ENCODE results near the gene EME2.

- no peak for TF ChIP-seq EZH2 (IDR thresholded peaks at IDR 0.05; ENCODE audit: borderline replicate concordance, insufficient read depth, low read depth, low read length, poor library complexity, severe bottlenecking)
- TF ChIP-seq, protein P1, sequence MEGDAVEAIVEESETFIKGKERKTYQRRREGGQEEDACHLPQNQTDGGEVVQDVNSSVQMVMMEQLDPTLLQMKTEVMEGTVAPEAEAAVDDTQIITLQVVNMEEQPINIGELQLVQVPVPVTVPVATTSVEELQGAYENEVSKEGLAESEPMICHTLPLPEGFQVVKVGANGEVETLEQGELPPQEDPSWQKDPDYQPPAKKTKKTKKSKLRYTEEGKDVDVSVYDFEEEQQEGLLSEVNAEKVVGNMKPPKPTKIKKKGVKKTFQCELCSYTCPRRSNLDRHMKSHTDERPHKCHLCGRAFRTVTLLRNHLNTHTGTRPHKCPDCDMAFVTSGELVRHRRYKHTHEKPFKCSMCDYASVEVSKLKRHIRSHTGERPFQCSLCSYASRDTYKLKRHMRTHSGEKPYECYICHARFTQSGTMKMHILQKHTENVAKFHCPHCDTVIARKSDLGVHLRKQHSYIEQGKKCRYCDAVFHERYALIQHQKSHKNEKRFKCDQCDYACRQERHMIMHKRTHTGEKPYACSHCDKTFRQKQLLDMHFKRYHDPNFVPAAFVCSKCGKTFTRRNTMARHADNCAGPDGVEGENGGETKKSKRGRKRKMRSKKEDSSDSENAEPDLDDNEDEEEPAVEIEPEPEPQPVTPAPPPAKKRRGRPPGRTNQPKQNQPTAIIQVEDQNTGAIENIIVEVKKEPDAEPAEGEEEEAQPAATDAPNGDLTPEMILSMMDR (IDR thresholded peaks at IDR 0.05) = no peak
Measured at GRCh38 chr16:1744338-1744840, 28.2 kb upstream of the EME2 start.

Measured in B cell (primary cell).